K562 (cell line): ENCODE results near the gene AIF1. TPM values are rescaled to one million over a fixed set of nuclear protein-coding genes. Genes with fewer than 3 reads are reported as not detected.
A peak's percentile ranks its signal among the peaks of the same experiment; 100 is the strongest.

Source experiments
- ATAC-seq: fragments of 200-7000 bp; cut with Tn5 transposase; 3 replicates; pipeline ENCODE4 v1.9.1; 2020; ENCODE audit warnings: moderate library complexity
- BruUV-seq: library from RNA; stranded (reverse); fragments of 400-500 nt; replicated peaks from 2 replicates; lab custom pipeline; 2021; lab: Mats Ljungman, UMichigan
- CTCF ChIA-PET: fragments of 300-600 bp; formaldehyde crosslinking; extraction: SDS; loops from one replicate; lab custom pipeline; 2021; ENCODE audit warnings: low intra/inter-chr PET ratio; lab: Yijun Ruan, JAX
- POLR2A ChIA-PET: fragments of 300-600, 350-650 bp; sonication (Branson Sonifier 250); formaldehyde crosslinking; extraction: SDS; loops from one replicate; lab custom pipeline; 2021; ENCODE audit warnings: antibody characterized with exemption, inconsistent platforms; lab: Yijun Ruan, JAX
- DNase-seq, 4 experiments: peaks; one replicate each; pipeline versions ENCODE4 v3.0.0 to v3.0.0-alpha.2; 2011 to 2018; ENCODE audit warnings: low spot score in 3 of 4, mixed read lengths in 3 of 4; ENCODE audit errors: extremely low read depth in 1 of 4
- FAIRE-seq: peaks from 2 replicates; lab custom pipeline; 2011; peaks lifted over from hg19 to GRCh38; lab: Jason Lieb, UNC
- H2AFZ ChIP-seq: 2 replicates; pipeline ENCODE4 v1.6.0; 2011; ENCODE audit warnings: low read depth, low read length, control low read depth, inconsistent platforms
- H3K27ac ChIP-seq: fragments of 200-600 bp; 3 replicates; pipeline ENCODE4 v1.8.0; 2011; ENCODE audit warnings: low read depth, mild to moderate bottlenecking, control low read depth, inconsistent platforms, low read length, moderate library complexity, mixed read lengths; ENCODE audit errors: extremely low read depth
- H3K27me3 ChIP-seq, 2 experiments: fragments of 300-600 bp in 1 of 2; 2 replicates in 1 of 2; 3 replicates in 1 of 2; pipeline versions ENCODE4 v1.6.0 to v1.8.0; 2011; ENCODE audit warnings: inconsistent platforms in 2 of 2, low read length in 2 of 2, mild to moderate bottlenecking in 1 of 2, mixed read lengths in 1 of 2, moderate library complexity in 1 of 2; ENCODE audit not compliant: control insufficient read depth in 2 of 2, insufficient read depth in 2 of 2
- H3K36me3 ChIP-seq: fragments of 300-600 bp; 3 replicates; pipeline ENCODE4 v1.8.0; 2011; ENCODE audit warnings: mild to moderate bottlenecking, low read length, inconsistent platforms; ENCODE audit not compliant: control insufficient read depth, insufficient read depth
- H3K4me1 ChIP-seq, 2 experiments: fragments of 200-600 bp in 1 of 2; replicated peaks in 1 of 2; 2 replicates in 1 of 2; 3 replicates in 1 of 2; pipeline versions ENCODE4 v1.5.1 to v1.8.0; 2011; ENCODE audit warnings: inconsistent platforms in 2 of 2, low read length in 2 of 2, mild to moderate bottlenecking in 1 of 2, mixed read lengths in 1 of 2, moderate library complexity in 1 of 2; ENCODE audit not compliant: control insufficient read depth in 2 of 2, insufficient read depth in 2 of 2
- H3K4me2 ChIP-seq: 2 replicates; pipeline ENCODE4 v1.6.1; 2011; ENCODE audit warnings: low read length, control low read depth, inconsistent platforms, mixed read lengths; ENCODE audit not compliant: insufficient read depth
- H3K4me3 ChIP-seq: fragments of 200-600 bp; sonication (generic), shearing (Covaris generic); 2 replicates; pipeline ENCODE4 v1.5.1; 2016; ENCODE audit warnings: control low read depth, inconsistent platforms
- H3K79me2 ChIP-seq: fragments of 200-600 bp; 3 replicates; pipeline ENCODE4 v1.8.0; 2011; ENCODE audit warnings: low read length, inconsistent platforms; ENCODE audit not compliant: control insufficient read depth, insufficient read depth
- H3K9ac ChIP-seq, 2 experiments: 2 replicates each; pipeline versions ENCODE4 v1.6.0 to v1.6.1; 2011; ENCODE audit warnings: low read depth in 2 of 2, low read length in 2 of 2, control low read depth in 1 of 2, inconsistent platforms in 1 of 2, mild to moderate bottlenecking in 1 of 2, mixed read lengths in 1 of 2; ENCODE audit not compliant: insufficient read depth in 1 of 2
- H3K9me1 ChIP-seq: one replicate; pipeline ENCODE4 v1.6.0; 2011; ENCODE audit warnings: inconsistent platforms, mild to moderate bottlenecking, low read length, moderate library complexity; ENCODE audit not compliant: control insufficient read depth, insufficient read depth
- H3K9me3 ChIP-seq: replicated peaks from 2 replicates; pipeline ENCODE4 v1.5.1; 2011; ENCODE audit warnings: low read depth, low read length, inconsistent platforms; ENCODE audit not compliant: control insufficient read depth, insufficient read depth
- H4K20me1 ChIP-seq: replicated peaks from 2 replicates; pipeline ENCODE4 v1.6.1; 2011; ENCODE audit warnings: low read length, inconsistent platforms, mixed read lengths; ENCODE audit not compliant: control insufficient read depth, insufficient read depth
- ARID3A ChIP-seq: IDR thresholded peaks from 2 replicates; pipeline ENCODE4 v1.6.1; 2012; ENCODE audit warnings: low read depth, low read length, improper control_type of control experiment, borderline replicate concordance
- CTCF ChIP-seq, 3 experiments: IDR thresholded peaks in 2 of 3; conservative IDR thresholded peaks in 1 of 3; 2 replicates each; pipeline ENCODE4 v1.5.1; 2011 to 2012; ENCODE audit warnings: low read length in 3 of 3, mild to moderate bottlenecking in 3 of 3, control low read depth in 2 of 3, improper control_type of control experiment in 1 of 3, inconsistent platforms in 1 of 3, low read depth in 1 of 3, mixed read lengths in 1 of 3, moderate library complexity in 1 of 3; ENCODE audit not compliant: insufficient read depth in 2 of 3
- DNMT1 ChIP-seq: fragments of 450-650 bp; IDR thresholded peaks from 2 replicates; pipeline ENCODE4 v1.6.1; 2016; ENCODE audit warnings: antibody characterized with exemption, mild to moderate bottlenecking
- E2F4 ChIP-seq: sonication (generic); formaldehyde crosslinking; IDR thresholded peaks from 2 replicates; pipeline ENCODE4 v1.8.0; 2022; ENCODE audit warnings: mild to moderate bottlenecking, low read depth, missing genetic modification reagents
- HNRNPLL ChIP-seq: fragments of 200-400 bp; formaldehyde crosslinking; IDR thresholded peaks from 2 replicates; pipeline ENCODE4 v1.6.1; 2017; ENCODE audit warnings: low read length, low read depth, mild to moderate bottlenecking; ENCODE audit not compliant: poor library complexity, severe bottlenecking
- ILF3 ChIP-seq: fragments of 450-650 bp; IDR thresholded peaks from 2 replicates; pipeline ENCODE4 v1.6.1; 2018; ENCODE audit warnings: antibody characterized with exemption, mild to moderate bottlenecking, moderate library complexity, borderline replicate concordance
- NCOR1 ChIP-seq: fragments of 450-650 bp; IDR thresholded peaks from 2 replicates; pipeline ENCODE4 v1.6.1; 2016; ENCODE audit warnings: mild to moderate bottlenecking, moderate library complexity
- RUNX1 ChIP-seq: sonication (generic); IDR thresholded peaks from 2 replicates; pipeline ENCODE4 v1.6.1; 2016; ENCODE audit warnings: antibody characterized with exemption, low read depth
- SRSF3 ChIP-seq: fragments of 200-400 bp; formaldehyde crosslinking; IDR thresholded peaks from 2 replicates; pipeline ENCODE4 v1.6.1; 2016; ENCODE audit warnings: mild to moderate bottlenecking, low read length, moderate library complexity; ENCODE audit not compliant: insufficient read depth
- ZNF12 ChIP-seq: sonication (generic); formaldehyde crosslinking; IDR thresholded peaks from 2 replicates; pipeline ENCODE4 v1.4.0; 2020; ENCODE audit warnings: mild to moderate bottlenecking, missing genetic modification reagents
- ZNF384 ChIP-seq: IDR thresholded peaks from 2 replicates; pipeline ENCODE4 v1.6.1; 2012; ENCODE audit warnings: low read depth, low read length, improper control_type of control experiment
- ZNF398 ChIP-seq: fragments of 250-450 bp; sonication (Bioruptor Pico); IDR thresholded peaks from 2 replicates; pipeline ENCODE4 v1.8.0; 2021; ENCODE audit warnings: moderate library complexity, mild to moderate bottlenecking, inconsistent platforms
- WGBS: fragments of 100-300 bp; shearing (Covaris generic); methylation state at CpG from one replicate; pipeline ENCODE4 v1.1.6; 2016; ENCODE audit warnings: low coverage, mixed read lengths; ENCODE audit not compliant: insufficient coverage; ENCODE audit errors: missing lambda C conversion rate; 5-methylcytosine and 5-hydroxymethylcytosine counted together
- in situ Hi-C: fragments of 300-500 bp; cut with MboI; formaldehyde crosslinking; loops from 4 replicates; pipeline ENCODE4 v1.15.0; 2018; ENCODE audit warnings: inconsistent platforms, mixed read lengths
- intact Hi-C: fragments of 100-400 bp; cut with micrococcal nuclease; formaldehyde crosslinking; loops from 2 replicates; pipeline ENCODE4 v1.14.2; 2022
- polyA plus RNA-seq, 8 experiments: library from polyadenylated mRNA; depleted of rRNA in 4 of 8; stranded (reverse) in 5 of 8; unstranded in 3 of 8; fragments of >200 nt; fragmentation: Nextera tagmentation in 2 of 8; fragmentation: Illumina TruSeq in 1 of 8; extraction: Ambion mirVana in 2 of 8; extraction: Trizol in 1 of 8; gene quantifications; 2 replicates each; pipeline versions ENCODE4 v1.2.1 to v1.2.3, GENCODE V29; 2011 to 2014; ENCODE audit warnings: inconsistent platforms in 1 of 8, missing spikeins in 1 of 8
- total RNA-seq, 7 experiments: library from RNA; depleted of rRNA in 6 of 7; stranded (reverse); fragments of >200 nt in 6 of 7; fragmentation: Illumina TruSeq in 2 of 7; extraction: Trizol in 2 of 7; gene quantifications; 2 replicates each; pipeline versions ENCODE4 v1.2.1 to v1.2.3, GENCODE V29; 2011 to 2021; ENCODE audit warnings: low replicate concordance in 1 of 7

The AIF1 gene
- total and polyA plus RNA-seq, 9 of the 15 experiments (the other 6 are each of a cell fraction or from before 2014, with no cell fraction given): 9.4 to 33.4 (median 19.4) TPM

- H3K4me1 ChIP-seq: peaks cover 18 to 30% of the 10 kb centered on the region in 2 experiments
- H3K9me1 ChIP-seq: peaks cover 3% of the 10 kb centered on the region
- 0 out of 3 replicates have a peak overlapping the region, but pooled peaks have one; percentile 9 for H3K27ac ChIP-seq
- no peaks in the 10 kb centered on the region for H4K20me1 ChIP-seq
- no peaks in the 10 kb centered on the region for H3K36me3 ChIP-seq
- H3K79me2 ChIP-seq: no peaks in the 10 kb centered on the region
- no peak overlapping the region for H3K4me3 ChIP-seq
- BruUV-seq: no TSS peak
- no peaks in the 10 kb centered on the region for H3K27me3 ChIP-seq
- DNase-seq (no peak), FAIRE-seq (no peak), ATAC-seq (no peak; the same call in 2 of the 3 replicates)
- no peaks in the 10 kb centered on the region for H3K9me3 ChIP-seq
- peak overlapping the region in 1 of 2 experiments; percentile 78; a peak in 3 of 4 replicates for H3K9ac ChIP-seq
- in situ Hi-C loops (no loop called here), intact Hi-C loops (no loop called here)
- H2AFZ ChIP-seq: peak overlapping the region; percentile 51
- ChIA-PET CTCF (interaction anchor here (0.6 kb wide), 1 partner anchor 1205 kb away, joined by 3 read pairs; no protein-coding TSS in a partner anchor), POLR2A (interaction anchor here (0.5 to 1.3 kb wide), 7 partner anchors 8 to 97 kb away, joined by 3 to 7 read pairs (median 3); partner anchors contain the start of gene DDX39B)
- WGBS: 71% methylated on average over 7 of the region's 7 CpGs
- peak overlapping the region; percentile 39; the same call in 1 of the 2 replicates for H3K4me2 ChIP-seq
- TF ChIP-seq ZNF12 (CRISPR knock-in tag) (0 out of 2 replicates have a peak, but pooled peaks have one; percentile 21), ZNF398 (CRISPR knock-in tag) (no peak), ARID3A (no peak), ILF3 (no peak), E2F4 (0 out of 2 replicates have a peak, but pooled peaks have one; percentile 26), CTCF (IDR thresholded peaks at IDR 0.05 in 2 of 3, conservative IDR thresholded peaks at IDR 0.05 in 1 of 3; ENCODE audit: insufficient read depth in 2 of 3, low read depth in 1 of 3, low read length in 3 of 3) (0 out of 6 replicates have a peak, but pooled peaks of 1 of the 3 experiments have one; percentile 15), DNMT1 (no peak), NCOR1 (no peak), RUNX1 (no peak), SRSF3 (no peak), HNRNPLL (no peak), ZNF384 (no peak)
These were observed 22.6 kb upstream of the AIF1 start for GRCh38 chr6:31592396-31592771.
